GM12864 (cell line): Measurements from ENCODE around the gene BYSL.
"Not testable (repeated sequence)": the region's sequence is repeated elsewhere in the genome, so short reads cannot be mapped to it uniquely, and the experiment has no call there.

ENCODE experiments used
- DNase-seq: peaks from one replicate; pipeline ENCODE4 v3.0.0-alpha.2; 2011; ENCODE audit warnings: low read depth
- H3K4me3 ChIP-seq: 2 replicates; pipeline ENCODE4 v1.5.1; 2011; ENCODE audit warnings: mild to moderate bottlenecking, low read depth, low read length, control low read depth
- TF ChIP-seq, protein P1 (sequence below): IDR thresholded peaks from 2 replicates; pipeline ENCODE4 v1.5.1; 2011; ENCODE audit warnings: low read depth, mild to moderate bottlenecking, moderate library complexity, low read length, control low read depth, inconsistent platforms; ENCODE audit errors: missing control alignments

BYSL gene

DNA sequence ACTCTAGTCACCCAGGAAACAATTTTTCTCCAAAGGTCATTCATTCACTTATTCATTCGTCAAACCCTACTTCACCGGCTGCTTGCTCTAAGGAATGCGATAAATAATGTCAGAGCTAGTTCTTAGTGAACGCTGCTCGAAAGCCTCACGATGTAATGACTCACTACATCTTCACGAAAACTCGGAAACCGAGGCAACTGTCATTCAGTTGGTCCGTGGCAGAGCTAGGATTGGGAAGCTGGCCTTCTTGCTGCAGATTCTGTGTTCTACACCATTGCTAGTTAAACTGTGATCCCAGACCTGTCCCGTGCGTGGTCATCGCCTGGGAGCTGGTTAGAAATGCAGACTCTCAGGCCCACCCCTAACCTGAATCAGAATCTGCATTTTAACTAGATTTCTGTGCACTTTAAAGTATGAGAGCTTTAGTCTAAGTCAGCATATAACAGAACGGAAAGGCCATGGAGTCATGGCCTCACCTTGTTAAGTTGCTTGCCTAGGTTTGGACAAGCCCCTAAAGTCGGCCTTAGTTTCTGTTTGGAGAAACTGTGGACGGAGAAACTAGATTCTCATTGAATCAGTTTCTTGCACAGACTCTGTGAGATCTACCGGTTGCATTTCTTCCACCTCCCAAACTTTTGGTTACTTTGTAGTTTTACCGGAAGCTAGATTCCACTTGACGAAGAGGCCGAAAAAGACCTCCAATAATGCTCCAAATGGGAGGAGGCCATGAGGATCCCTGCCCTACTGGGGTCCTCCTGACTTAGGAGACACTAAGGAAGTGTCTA, 21.0 kb downstream of the BYSL start:
- TF ChIP-seq, protein P1, sequence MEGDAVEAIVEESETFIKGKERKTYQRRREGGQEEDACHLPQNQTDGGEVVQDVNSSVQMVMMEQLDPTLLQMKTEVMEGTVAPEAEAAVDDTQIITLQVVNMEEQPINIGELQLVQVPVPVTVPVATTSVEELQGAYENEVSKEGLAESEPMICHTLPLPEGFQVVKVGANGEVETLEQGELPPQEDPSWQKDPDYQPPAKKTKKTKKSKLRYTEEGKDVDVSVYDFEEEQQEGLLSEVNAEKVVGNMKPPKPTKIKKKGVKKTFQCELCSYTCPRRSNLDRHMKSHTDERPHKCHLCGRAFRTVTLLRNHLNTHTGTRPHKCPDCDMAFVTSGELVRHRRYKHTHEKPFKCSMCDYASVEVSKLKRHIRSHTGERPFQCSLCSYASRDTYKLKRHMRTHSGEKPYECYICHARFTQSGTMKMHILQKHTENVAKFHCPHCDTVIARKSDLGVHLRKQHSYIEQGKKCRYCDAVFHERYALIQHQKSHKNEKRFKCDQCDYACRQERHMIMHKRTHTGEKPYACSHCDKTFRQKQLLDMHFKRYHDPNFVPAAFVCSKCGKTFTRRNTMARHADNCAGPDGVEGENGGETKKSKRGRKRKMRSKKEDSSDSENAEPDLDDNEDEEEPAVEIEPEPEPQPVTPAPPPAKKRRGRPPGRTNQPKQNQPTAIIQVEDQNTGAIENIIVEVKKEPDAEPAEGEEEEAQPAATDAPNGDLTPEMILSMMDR: no peak
- DNase-seq: no peak
- peak overlapping the region; percentile 92 for H3K4me3 ChIP-seq

DNA sequence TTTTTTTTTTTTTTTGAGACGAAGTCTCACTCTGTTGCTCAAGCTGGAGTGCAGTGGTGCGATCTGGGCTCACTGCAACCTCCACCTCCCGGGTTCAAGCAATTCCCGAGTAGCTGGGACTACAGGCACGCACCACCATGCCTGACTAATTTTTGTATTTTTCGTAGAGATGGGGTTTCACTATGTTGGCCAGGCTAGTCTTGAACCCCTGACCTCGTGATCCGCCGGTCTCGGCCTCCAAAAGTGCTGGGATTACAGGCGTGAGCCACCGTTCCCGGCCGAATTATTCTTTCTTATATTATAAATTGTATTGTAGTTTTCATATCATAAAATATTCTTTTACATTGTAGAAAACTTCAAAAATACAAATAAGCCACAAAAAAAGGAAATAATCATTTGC, 21.6 kb downstream of the BYSL start:
- not testable (repeated sequence) for DNase-seq, H3K4me3 ChIP-seq

DNA sequence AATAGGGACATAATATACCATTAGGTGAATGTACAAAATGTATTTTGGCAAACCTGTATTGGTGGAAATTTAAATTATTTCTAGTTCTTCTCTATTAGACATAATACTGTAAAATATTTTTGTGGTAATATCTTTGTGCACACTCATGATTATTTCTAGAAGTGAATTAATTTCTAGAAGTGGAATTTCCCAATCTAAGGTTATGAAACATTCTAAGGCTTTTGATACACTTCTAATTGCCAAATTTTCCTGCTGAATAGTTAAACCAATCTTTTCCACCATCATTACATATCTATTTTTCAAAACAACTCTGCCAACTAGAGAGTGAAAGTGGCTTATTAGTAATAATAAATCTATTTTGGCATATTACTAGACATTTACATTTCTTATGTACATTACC, 22.2 kb downstream of the BYSL start:
- DNase-seq: no peak
- H3K4me3 ChIP-seq: no peak overlapping the region
- TF ChIP-seq, protein P1: no peak

DNA sequence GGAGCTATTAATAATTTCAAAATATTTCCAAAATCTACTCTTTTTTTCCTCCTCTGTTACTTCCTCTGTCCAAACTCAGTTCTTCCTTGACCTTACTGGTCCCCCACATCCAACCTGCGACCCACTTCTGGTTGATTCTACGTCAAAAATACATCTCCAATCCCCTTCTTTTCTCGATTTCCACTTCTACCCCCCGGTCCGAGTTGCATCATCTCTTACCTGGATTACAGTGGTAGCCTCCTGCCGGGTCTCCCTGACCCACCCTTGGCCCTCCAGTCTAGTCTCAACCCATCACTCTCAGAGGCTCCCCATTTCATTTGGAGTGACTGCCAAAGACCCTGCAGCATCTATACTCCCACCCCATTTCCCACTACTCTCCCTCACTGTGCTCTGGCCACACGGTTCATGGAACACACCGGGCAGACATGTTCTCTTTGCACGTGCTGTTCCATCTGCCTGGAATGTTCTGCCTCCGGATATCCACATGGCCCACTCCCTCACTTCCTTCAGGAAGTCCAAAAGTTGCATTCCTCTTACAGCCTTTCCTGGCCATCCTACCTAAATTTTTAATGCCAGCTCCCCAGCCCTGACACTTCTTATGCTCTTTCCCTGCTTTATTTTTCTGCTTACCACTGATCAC, 26.4 kb downstream of the BYSL start:
- TF ChIP-seq, protein P1: no peak
- no peak overlapping the region for H3K4me3 ChIP-seq
- DNase-seq: no peak

DNA sequence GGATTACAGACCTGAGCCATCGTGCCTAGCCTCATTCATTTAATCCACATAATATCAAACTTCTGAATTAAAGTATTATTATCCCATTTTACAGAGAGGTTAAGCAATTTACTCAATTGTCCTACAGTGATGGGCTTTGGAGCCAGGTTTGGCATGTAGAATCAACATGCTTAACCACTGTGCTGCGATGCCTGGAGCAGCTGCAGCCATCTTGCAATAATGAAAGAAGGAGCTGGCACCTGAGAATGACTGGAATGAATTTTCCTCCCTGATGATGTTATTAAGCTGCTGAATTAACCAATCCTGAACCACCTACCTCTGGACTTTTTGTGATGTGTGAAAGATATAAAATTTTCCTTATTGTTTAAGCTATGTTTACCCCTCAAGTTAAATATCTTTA, 33.4 kb downstream of the BYSL start:
- no peak for DNase-seq
- TF ChIP-seq, protein P1: no peak

DNA sequence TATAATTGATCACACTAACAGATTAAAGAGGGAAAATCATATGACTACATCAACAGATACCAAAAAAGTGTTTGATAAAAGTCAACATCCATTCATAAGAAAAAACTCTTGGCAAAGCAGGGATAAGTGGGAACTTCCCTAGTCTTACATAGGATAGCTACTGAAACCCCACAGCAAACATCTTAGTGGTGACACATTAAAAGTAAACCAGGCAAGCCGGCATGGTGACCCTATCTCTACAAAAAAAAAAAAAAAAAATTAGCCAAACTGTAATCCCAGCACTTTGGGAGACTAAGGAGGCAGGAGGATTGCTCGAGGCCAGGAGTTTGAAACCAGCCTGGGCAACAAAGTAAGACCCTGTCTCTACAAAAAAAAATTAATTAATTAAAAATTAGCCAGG, 34.1 kb downstream of the BYSL start:
- no peak overlapping the region for H3K4me3 ChIP-seq
- TF ChIP-seq, protein P1: no peak
- no peak for DNase-seq

More for the DNA sequence above, 33.4 kb downstream of the BYSL start:
- H3K4me3 ChIP-seq: no peak overlapping the region

DNA sequence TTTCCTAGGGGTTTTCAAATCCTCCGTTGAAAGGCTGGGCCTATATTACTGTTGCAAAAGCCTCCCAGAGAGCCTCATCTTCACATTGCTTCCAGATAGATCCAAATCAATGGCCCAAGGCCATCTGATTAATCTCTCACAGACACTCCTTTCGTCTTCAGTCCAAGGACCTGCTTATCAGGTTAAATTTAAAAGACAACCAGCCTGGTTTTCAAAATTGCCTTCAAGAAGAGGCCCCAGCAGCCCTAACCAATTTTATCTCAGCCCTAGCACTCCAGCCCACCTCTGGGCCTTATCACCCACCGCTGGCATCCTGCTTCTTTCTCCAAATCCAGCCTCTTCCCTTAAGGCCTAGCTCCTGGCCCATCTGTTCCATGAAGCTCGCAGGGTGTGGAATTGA, 35.8 kb downstream of the BYSL start:
- TF ChIP-seq, protein P1: no peak
- H3K4me3 ChIP-seq: no peak overlapping the region
- DNase-seq: no peak
